Left ventricle myocardium inferior (tissue), 1 donor: ENCODE measurements around the gene CELF3. TPM values are rescaled to one million over a fixed set of nuclear protein-coding genes. Genes with fewer than 3 reads are reported as not detected.

Experiments
- DNase-seq: peaks from one replicate; pipeline ENCODE4 v3.0.0-alpha.2; 2020
- H3K27ac ChIP-seq: fragments of 200-600 bp; replicated peaks from 2 replicates; pipeline ENCODE4 v1.8.0; 2021
- H3K27me3 ChIP-seq: fragments of 200-600 bp; 2 replicates; pipeline ENCODE4 v1.8.0; 2021; ENCODE audit warnings: low read depth
- H3K36me3 ChIP-seq: fragments of 200-600 bp; 2 replicates; pipeline ENCODE4 v1.8.0; 2021
- H3K4me1 ChIP-seq: fragments of 200-600 bp; 2 replicates; pipeline ENCODE4 v1.8.0; 2021
- H3K4me3 ChIP-seq: fragments of 200-600 bp; 2 replicates; pipeline ENCODE4 v1.8.0; 2021; ENCODE audit warnings: mild to moderate bottlenecking, moderate library complexity
- H3K9me3 ChIP-seq: fragments of 200-600 bp; replicated peaks from 2 replicates; pipeline ENCODE4 v1.8.0; 2021
- CTCF ChIP-seq: fragments of 200-600 bp; IDR thresholded peaks from 2 replicates; pipeline ENCODE4 v1.8.0; 2021; ENCODE audit warnings: antibody characterized with exemption, mild to moderate bottlenecking, borderline replicate concordance
- intact Hi-C: fragments of 100-400 bp; cut with micrococcal nuclease; formaldehyde crosslinking; loops from one replicate; pipeline ENCODE4 v1.11.0; 2022
- long read RNA-seq: library from polyadenylated mRNA; unstranded; transcript quantifications from one replicate; pipeline ENCODE4 v2.0.0, GENCODE V29; 2021
- total RNA-seq: library from RNA; stranded (reverse); fragmentation: NEBNext Ultra II Directional; extraction: Animal tissue kit (Norgen Biotek cat#: 25700); gene quantifications from one replicate; pipeline ENCODE4 v1.2.1, GENCODE V29; 2021
- donor health status: DM: no; HTN: yes; CAD: no; lungs with severe emphysema.

Gene CELF3
- not detected for total RNA-seq
- long read RNA-seq, result 0 reads

- no peak for TF ChIP-seq CTCF
- no peaks in the 10 kb centered on the region for H3K36me3 ChIP-seq
- DNase-seq, result no peak
- peak within 1 kb of the TSS; percentile 61 for H3K27ac ChIP-seq
- intact Hi-C loops, result no loop called here
- H3K4me3 ChIP-seq, result peak within 1 kb of the TSS; percentile 39
- no peaks in the 10 kb centered on the region for H3K9me3 ChIP-seq
- H3K4me1 ChIP-seq, result peaks cover 56% of the 10 kb centered on the region
- peaks cover 55% of the 10 kb centered on the region for H3K27me3 ChIP-seq
Observed at GRCh38 chr1:151716771-151717631, at the start of gene CELF3. Gene CELF3 (minus strand): TSS chr1:151716803. CDS start chr1:151716020, 783 bp downstream.

- no peak for TF ChIP-seq CTCF
- H3K36me3 ChIP-seq, result peaks cover 31% of the 10 kb centered on the region
- DNase-seq, result no peak
- H3K27me3 ChIP-seq, result no peaks in the 10 kb centered on the region
- intact Hi-C loops, result no loop called here
- peaks cover 25% of the 10 kb centered on the region for H3K4me1 ChIP-seq
- H3K27ac ChIP-seq, result peak overlapping the region; percentile 93
- H3K9me3 ChIP-seq, result no peaks in the 10 kb centered on the region
- peak overlapping the region; percentile 86 for H3K4me3 ChIP-seq
Observed at GRCh38 chr1:151763990-151764389, 47.4 kb upstream of the CELF3 start.

- DNase-seq, result peak; percentile 81
- H3K4me3 ChIP-seq, result peak within 1 kb of the TSS; percentile 86
- no peak for TF ChIP-seq CTCF
- no peaks in the 10 kb centered on the region for H3K9me3 ChIP-seq
- peaks cover 25% of the 10 kb centered on the region for H3K4me1 ChIP-seq
- no peaks in the 10 kb centered on the region for H3K27me3 ChIP-seq
- H3K36me3 ChIP-seq, result peaks cover 38% of the 10 kb centered on the region
- peak within 1 kb of the TSS; percentile 93 for H3K27ac ChIP-seq
- intact Hi-C loops, result no loop called here
Observed at GRCh38 chr1:151762941-151763921, 46.6 kb upstream of the CELF3 start, which contains the start of gene MRPL9. Gene MRPL9 (minus strand): TSS chr1:151763496. CDS start chr1:151763479, 17 bp downstream.

- Histone ChIP-seq H3K4me1 (peaks cover 25% of the 10 kb centered on the region), H3K27ac (no peak overlapping the region), H3K9me3 (no peaks in the 10 kb centered on the region), H3K4me3 (no peak overlapping the region), H3K36me3 (peaks cover 43% of the 10 kb centered on the region), H3K27me3 (no peaks in the 10 kb centered on the region)
- intact Hi-C loops, result no loop called here
- no peak for DNase-seq
- TF ChIP-seq CTCF, result no peak
Observed at GRCh38 chr1:151760597-151761385, 44.2 kb upstream of the CELF3 start.
